SKM-1 (cell line): Measurements from ENCODE around the gene DGKE.

Experiments used
- DNase-seq: peaks from one replicate; lab custom pipeline; 2025; ENCODE audit not compliant: unreplicated experiment; lab: John Stamatoyannopoulos, UW

DGKE gene

GRCh38 chr17:56812901-56813388, 21.0 kb upstream of the DGKE start:
- no peak for DNase-seq

- DNase-seq, result no peak
Measured at GRCh38 chr17:56815711-56816110, 18.2 kb upstream of the DGKE start.

- no peak for DNase-seq
Measured at GRCh38 chr17:56817066-56817465, 16.9 kb upstream of the DGKE start.

GRCh38 chr17:56819030-56819429, 14.9 kb upstream of the DGKE start:
- DNase-seq, result no peak

GRCh38 chr17:56819431-56820145, 14.4 kb upstream of the DGKE start:
- DNase-seq, result peak; percentile 75

- DNase-seq, result no peak
Measured at GRCh38 chr17:56820207-56820606, 13.7 kb upstream of the DGKE start.

- no peak for DNase-seq
Measured at GRCh38 chr17:56821847-56822534, 12.0 kb upstream of the DGKE start.

GRCh38 chr17:56822725-56823124, 11.2 kb upstream of the DGKE start:
- DNase-seq, result no peak

GRCh38 chr17:56823848-56824247, 10.1 kb upstream of the DGKE start:
- DNase-seq, result no peak

GRCh38 chr17:56824503-56824902, 9.4 kb upstream of the DGKE start:
- no peak for DNase-seq

- no peak for DNase-seq
Measured at GRCh38 chr17:56826611-56827414, 7.1 kb upstream of the DGKE start.

GRCh38 chr17:56830726-56831368, 3.1 kb upstream of the DGKE start:
- DNase-seq, result no peak

GRCh38 chr17:56831369-56832095, 2.4 kb upstream of the DGKE start:
- no peak for DNase-seq

- DNase-seq, result no peak
Measured at GRCh38 chr17:56832446-56832845, 1.5 kb upstream of the DGKE start.

GRCh38 chr17:56833057-56833808, 718 bp upstream of the DGKE start:
- DNase-seq, result peak; percentile 26

- DNase-seq, result no peak
Measured at GRCh38 chr17:56834380-56835263, 671 bp downstream of the DGKE start.

- DNase-seq, result no peak
Measured at GRCh38 chr17:56835264-56835585, 1.3 kb downstream of the DGKE start.

GRCh38 chr17:56838687-56839086, 4.7 kb downstream of the DGKE start:
- DNase-seq, result no peak

- no peak for DNase-seq
Measured at GRCh38 chr17:56842577-56842976, 8.6 kb downstream of the DGKE start.
